Activated T-cell treated with anti-CD3 and anti-CD28 coated beads, Interleukin-2, amount 50 U/mL, for 1 hour (primary cell): Measurements from ENCODE around the gene JSRP1.

Experiments used
- DNase-seq: peaks from one replicate; pipeline ENCODE4 v3.0.0-alpha.2; 2020

The JSRP1 gene

DNA sequence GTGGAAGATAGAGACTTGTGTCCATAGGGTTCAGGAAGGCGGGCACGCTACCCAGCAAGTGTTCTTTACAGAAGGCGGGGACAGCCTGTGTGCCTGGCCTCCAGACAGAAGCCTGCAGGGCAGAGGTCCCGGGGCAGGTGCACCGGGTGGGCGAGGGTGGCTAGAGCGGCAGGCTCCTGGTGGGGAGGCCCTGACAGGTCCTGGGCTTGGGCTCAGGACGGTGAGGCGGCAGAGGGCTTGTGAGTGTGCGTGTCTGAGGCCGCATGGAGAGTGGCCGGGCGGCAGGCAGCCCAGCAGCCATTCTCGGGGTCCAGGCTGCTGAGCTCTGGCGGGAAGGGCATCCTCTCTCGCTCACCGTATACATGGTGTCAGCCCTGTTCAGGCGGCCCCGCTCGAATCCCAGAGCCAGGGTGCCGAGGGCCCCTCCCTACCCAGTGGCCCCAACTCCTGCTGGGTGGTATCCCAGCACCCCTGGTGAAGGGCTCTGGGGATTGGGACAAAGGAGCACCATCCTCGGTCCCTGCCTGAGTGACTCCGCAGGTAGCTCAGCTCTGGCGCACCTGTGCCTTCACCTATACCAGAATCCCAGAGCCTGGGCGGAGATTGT lies 10.1 kb downstream of the JSRP1 start:
- no peak for DNase-seq

DNA sequence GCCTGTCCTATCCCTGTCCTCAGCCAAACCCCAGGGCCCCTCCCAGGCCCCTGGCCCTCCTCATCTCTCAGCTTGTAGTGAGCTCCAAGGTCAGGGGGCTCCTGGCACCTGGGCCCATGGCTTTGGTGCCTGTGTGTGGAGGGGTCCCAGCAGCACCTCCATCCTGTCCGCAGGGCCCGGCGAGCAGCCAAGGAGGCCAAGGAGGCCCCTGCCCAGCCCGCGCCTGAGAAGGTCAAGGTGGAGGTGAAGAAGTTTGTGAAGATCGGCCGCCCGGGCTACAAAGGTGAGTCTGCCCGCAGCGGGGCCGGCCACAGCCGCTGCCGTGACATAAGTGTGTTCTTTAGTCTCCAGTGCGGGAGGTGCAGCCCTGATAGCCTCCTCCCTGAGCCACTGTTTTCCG lies 10.9 kb downstream of the JSRP1 start:
- no peak for DNase-seq

DNA sequence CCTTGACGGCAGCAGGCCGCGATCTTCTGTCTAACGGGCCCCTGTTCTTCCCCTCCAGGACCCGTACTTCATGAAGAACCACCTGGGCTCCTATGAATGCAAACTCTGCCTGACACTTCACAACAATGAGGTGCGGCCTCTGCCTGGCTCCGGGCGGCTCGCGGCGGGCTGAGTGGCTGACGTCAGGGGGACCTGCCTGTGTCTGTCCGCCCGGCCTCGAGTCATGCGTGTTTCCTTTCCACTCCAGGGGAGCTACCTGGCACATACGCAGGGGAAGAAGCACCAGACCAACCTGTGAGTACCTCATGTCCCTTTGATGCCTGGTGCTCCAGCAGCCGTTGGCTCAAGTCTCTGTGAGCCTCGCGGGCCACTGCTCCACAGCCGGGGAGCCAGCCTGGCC lies 11.7 kb downstream of the JSRP1 start:
- no peak for DNase-seq

DNA sequence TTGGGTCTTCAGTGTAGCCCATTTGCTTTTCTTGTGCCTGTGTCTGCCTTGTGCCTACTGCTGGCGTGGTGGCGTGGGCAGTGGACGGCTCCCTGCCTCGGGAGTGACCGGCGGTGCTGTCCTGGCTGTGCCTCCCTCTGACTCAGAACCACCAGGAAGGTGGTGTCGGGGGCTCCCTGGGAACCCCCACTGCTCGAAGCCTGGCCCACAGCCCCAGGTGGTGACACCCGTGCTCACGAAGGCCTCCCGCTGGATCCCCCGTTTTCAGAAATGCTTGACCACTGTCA lies 12.1 kb downstream of the JSRP1 start:
- DNase-seq: no peak

DNA sequence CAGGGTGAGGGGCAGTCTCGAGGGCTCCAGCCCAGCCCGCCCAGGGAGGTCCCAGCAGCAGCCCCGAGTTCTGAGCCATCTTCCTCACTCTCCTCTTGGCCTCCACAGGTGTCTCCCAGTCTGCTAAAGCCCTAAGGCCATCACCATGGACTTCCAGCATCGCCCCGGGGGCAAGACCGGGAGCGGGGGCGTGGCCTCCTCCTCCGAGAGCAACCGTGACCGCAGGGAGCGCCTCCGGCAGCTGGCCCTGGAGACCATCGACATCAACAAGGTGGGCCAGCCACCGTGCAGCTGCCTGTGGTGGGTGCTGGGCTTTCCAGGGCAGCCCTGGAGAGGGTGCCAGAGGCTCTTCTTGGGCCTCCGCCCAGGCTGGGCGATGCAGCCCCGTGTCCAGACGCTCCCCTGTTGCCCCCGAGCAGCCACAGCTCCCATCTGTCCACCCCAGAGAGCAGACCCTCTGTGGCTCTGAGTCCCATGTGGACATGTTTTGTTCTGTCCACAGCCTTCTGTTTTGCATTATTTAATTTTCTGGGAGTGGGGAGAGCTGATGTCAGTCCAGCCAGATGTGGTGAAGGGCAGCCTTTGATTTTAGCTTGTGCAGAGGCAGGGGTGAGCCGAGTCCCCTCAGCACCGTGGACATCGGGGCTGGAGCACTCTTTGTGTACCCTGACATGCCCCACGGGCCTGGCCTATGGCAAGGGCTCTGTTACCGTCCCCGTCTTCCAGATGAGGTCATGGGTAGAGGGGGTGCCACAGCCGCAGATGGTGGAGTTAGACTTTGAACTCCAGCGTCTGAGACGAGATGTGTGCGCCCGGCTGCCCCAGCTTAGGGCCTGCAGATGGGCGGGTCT lies 12.7 kb downstream of the JSRP1 start:
- no peak for DNase-seq

DNA sequence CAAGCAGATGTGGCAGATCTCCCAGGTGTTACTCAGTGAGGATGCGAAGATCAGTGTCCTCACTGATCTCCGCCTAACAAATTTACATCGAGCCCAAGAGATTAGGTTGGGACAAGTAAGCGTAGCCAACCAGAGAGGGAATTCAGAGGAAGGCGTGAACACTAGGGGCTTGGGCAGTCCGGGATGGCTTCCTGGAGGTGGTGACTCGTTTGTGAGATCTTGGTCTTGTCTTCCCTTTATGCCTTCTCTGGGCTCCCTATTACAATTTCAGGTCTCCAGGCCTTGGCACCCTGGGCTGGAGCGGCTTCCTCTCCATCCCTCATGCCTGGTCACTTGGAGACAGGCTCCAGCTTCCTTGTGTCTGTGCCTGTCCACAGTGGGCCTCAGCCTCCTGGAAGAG lies 13.4 kb downstream of the JSRP1 start:
- DNase-seq: no peak

DNA sequence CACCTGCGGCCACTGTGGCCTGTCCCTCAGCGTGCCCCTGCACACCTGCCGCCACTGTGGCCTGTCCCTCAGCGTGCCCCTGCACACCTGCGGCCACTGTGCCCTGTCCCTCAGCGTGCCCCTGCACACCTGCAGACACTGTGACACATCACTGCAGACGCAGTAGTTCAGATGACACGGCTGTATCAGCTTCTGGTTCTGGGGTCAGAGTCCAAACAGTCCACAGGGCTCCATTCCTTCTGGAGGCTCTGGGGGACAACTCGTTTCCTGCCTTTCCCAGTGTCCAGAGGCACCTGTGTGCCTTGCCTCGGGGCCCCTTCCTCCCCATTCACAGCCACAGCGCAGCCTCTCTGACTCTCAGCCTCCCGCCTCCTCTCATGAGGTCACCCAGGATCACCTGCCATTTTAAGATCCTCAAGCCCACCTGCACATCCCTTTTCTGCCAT lies 14.1 kb downstream of the JSRP1 start:
- DNase-seq: no peak

DNA sequence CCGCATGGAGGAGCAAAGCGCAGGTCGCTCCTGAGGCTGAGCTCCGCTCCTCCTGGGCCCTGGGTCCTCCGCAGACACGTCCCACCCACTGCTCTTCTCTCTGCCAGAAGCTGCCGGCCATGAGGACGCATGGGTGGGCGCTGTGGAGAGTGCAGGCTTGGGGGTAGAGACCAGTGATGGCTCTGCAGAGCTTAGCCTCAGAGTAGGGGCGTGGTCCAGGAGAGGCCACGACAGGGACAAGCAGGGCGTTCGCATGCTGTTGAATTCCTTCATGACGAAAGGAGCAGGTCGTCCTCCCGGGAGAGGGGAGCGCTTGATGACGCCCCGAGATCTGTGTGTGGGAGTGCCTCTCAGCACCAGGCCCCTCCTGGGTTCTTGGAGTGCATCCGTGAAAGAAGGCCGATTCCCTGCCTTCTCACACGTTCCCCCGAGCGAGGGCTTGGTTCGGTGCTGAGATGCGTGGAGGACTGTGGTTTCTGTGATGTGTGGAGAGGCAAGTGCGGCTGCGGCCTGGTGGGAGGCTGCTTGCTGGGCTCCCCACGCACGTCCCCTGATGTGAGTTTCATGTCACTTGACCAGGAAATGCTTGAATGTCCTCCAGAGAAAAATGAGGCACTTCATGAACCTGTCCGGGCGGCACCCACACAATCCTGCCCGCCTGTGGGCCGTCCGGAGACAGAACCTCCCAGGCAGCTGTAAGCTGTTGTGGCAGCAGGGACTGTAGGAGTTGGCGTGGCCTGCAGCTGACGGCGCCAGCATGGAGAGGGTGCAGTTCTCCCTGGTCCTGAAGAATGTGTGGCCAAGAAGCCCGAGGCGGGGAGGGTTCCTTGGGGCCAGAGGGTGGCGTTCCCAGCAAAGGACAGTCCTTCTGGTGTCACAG lies 15.1 kb downstream of the JSRP1 start:
- DNase-seq: no peak

DNA sequence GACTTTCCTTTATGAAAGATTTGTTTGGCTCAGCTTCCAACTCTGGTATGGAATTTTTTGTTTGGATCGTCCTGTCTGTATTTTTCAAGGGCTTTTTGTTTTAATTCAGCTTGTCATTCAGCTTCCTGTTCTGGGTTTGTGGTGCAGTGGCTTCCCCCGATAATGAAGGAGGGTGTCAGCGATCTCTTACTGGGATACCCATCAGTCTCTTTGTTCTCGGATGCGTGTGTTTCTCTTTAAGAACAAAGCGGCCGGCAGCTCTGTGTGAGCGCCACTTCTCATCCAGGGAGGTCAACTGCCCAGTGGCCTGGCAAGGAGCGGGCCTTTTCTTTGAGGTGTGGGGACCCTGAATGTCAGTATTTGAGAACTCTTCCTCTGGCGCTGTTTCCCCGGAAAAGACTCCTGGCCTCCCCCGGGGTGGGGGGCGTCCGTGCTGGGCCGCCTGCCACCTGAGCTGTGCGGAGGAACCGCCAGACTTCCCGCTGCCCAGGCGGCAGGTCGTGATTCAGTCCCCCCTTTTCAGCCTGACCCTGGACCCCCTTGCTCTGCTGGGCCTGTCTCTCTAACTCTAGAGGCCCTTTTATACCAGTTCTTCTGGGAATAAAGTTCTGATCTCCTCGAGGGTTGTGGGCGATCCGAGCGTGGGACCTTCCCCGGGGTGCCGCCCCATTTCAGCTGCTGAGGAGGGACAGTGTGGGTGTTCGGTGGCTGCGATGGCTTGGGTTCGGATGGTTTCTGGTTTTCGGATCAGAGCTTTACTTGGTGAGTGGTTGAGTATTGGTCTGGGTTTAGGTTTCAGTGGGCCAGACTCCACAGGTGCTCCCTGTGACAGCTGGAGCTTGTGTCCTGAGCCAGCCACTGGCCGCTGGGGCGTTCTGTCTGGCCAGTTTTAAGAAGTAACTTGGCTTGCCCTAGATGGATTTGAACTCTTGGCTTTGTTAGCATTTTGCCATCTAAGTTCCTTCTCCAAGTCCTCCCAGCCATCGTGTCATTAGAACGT lies 16.1 kb downstream of the JSRP1 start:
- DNase-seq: peak; percentile 43

DNA sequence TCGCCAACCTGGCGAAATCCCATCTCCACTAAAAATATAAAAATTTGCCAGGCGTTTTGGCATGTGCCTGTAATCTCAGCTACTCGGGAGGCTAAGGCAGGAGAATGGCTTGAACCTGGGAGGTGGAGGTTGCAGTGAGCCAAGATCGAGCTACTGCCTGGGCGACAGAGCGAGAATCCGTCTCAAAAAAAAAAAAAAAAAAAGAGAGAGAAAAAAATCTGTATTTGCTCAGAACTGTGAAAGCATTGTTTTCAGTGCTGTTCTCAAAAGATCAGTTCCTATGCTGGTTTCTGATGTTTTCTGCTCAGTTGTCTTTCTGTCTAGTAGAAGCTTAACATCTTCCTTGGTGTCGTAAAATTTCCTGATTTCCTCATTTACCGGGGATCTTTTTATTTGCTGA lies 17.0 kb downstream of the JSRP1 start:
- DNase-seq: no peak

DNA sequence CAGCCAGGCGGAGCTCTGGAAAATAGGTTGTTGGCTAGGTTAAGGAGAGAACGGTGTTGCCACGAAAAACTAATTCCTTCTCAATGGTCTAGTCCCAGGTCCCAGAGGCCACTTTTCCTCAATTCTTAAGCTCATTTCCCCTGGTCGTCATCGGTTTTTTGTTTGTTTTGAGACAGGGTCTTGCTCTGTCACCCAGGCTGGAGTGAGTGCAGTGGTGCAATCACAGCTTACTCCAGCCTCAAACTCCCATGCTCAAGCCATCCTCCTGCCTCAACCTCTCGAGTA lies 18.4 kb downstream of the JSRP1 start:
- DNase-seq: no peak

DNA sequence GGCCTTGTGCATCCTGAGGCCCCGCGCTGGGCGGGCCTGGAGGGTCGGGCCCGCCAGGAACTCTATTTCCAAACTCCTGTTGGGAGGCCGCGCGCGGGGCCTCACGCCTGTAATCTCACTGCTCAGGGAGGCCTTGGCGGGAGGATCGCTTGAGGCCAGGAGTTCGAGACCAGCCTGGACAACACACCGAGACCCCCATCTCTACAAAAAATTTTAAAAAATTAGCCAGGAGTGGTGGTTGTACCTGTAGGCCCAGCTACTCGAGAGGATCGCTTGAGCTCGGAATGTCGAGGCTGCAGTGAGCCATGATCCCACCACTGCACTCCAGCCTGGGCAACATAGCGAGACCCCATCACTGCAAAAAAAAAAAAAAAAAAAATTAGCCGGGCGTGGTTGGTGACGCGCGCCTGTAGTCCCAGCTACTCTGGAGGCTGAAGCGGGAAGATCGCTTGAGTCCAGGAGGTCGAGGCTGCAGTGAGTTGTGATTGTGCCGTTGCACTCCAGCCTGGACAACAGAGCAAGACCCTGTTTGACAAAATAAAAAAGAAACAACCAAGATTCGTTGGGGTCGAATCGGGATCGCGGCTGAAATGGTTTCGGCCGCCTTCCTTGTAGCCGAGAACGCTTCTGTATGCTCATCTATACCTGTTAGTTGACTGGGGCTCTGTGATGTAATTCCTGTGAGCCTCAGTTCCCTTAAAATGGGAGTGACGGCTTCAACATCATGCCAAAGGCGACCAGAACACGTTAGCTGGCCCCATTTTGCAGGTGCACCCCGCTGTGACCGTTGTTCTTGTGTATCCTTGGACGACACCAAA lies 19.0 kb downstream of the JSRP1 start:
- DNase-seq: no peak

DNA sequence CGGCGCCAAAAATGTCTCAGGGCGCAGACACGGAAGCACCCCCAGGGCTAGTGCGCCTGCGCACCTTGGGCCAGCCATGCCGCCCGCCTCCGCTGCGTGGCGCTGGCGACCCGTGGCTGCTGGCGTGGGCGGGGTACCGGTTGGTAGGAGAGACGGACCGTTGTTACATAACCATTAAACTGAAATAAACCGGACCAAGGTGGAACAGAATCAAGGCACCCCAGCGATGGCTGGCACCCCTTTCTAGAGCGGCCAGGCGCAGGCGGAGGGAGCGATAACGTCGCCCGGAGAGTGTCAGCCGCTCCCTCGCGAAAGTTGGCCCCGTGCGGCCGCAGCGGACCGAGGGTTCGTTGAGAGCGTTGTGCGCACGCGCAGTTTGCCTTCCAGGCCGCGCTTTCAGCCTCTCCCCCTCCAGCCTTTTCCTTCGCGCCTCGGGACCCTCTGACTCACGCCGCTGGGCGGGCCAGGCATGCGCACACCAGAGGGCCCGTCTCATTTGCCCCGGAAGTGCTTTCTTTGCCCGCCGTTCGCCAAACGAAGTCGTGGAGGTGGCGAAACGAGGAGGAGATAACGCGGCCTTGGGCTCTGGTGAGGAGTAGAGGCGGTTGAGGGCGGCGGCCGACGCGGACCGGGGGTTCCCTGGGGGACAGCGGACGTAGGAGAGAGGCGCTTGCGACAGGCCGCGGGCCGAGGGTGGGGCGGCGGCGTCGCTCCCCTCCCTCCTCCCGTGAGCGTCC lies 19.7 kb downstream of the JSRP1 start, which contains the start of the genes PLEKHJ1 and SF3A2:
Gene PLEKHJ1, minus strand, starts transcription at position 16 of the 737 bp plus-strand sequence. CDS start 81 bp downstream, outside the sequence.
Gene SF3A2, plus strand, starts transcription at position 511 of the 737 bp plus-strand sequence. CDS start 6,595 bp downstream, outside the sequence.
- peak; percentile 100 for DNase-seq

DNA sequence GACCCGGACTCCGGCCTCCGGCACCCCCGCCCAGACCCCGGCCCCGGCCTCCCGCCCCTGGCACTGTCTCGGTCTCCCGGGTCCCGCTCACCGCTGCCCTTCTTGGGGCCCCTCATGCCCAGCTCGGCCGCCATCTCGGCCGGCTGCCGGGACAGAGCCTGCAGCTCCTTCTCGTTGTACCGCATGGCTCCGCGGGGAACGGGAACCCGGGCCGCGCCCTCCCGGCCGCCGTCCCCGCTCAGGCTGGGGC lies 20.2 kb downstream of the JSRP1 start:
- DNase-seq: no peak

DNA sequence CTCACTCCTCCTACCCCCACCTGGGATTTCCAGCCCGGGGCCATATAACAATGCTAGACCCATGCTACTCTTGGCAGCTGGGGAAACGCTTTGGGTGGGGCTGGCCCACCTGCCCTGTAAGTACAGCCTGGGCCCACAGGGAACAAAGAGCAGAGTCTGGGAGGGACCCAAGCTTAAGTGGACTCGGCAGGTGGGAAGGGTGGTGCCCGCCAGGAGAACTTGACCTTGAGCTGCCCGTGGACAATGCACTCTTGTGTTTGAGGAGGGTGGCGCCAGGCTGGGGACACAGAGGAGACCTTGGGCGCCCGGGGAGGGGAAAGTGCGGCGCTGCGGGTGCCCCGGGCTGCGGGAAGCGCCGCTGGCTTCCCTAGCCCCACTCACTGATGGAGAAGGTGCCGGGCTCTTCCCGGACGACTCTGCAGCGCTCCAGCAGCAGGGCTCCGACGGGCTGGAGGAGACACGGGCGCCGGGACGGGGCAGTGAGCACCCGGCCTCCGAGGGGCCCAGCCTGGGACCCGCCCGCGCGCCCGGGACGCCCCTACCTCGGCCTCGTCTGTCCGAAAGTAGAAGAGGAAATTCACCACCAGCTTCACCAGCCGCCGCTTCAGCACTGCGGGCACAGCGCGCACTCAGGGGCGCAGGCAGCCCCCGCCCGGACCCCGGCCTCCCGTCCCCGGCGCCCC lies 20.7 kb downstream of the JSRP1 start:
- DNase-seq: no peak

DNA sequence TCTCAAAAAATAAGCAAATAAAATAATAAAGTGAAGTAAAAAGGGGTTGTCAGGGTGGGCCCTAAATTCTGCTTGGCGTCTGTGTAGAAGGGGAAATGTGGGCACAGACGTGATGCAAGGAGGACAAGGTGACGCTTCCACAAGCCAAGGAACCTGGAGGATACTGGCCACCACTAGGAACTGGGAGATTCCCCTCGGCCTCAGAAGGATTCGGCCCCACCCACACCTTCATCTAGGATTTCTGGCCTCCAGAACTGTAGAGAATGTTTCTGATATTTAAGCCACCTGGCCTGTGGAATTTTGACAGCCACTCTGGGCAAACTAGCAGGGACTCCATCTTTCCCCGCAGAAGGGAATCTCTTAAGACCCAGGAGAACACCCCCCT lies 21.2 kb downstream of the JSRP1 start:
- no peak for DNase-seq

DNA sequence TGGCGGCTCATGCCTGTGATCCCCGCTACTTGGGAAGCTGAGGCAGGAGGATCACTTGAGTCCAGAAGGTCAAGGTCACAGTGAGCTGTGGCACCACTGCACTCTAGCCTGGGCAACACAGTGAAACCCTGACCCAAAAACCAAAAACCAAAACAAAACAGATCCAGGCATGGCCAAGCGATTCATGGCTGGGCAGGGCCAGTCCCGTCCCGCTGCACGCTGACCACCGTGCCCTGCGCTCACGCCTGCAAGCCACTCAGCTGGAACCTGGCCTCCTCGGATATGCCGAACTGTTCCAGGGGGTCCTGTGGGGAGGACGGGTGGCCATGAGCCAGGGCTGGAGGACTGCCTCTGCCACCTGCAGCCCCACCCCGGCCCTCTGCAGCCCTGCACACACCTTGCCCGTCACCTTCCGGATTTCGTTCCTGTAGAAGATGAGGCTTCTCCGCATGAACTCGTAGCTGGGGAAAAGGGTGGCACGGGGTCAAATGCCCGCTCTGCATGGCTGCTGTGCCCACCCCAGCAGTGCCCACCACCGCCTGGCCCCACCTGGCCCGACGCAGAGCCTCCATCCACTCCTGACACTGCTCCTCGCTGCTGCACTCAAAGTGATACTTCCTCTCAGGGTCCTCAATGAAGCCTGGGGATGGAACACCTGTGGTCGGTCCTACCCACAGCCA lies 22.5 kb downstream of the JSRP1 start:
- no peak for DNase-seq

DNA sequence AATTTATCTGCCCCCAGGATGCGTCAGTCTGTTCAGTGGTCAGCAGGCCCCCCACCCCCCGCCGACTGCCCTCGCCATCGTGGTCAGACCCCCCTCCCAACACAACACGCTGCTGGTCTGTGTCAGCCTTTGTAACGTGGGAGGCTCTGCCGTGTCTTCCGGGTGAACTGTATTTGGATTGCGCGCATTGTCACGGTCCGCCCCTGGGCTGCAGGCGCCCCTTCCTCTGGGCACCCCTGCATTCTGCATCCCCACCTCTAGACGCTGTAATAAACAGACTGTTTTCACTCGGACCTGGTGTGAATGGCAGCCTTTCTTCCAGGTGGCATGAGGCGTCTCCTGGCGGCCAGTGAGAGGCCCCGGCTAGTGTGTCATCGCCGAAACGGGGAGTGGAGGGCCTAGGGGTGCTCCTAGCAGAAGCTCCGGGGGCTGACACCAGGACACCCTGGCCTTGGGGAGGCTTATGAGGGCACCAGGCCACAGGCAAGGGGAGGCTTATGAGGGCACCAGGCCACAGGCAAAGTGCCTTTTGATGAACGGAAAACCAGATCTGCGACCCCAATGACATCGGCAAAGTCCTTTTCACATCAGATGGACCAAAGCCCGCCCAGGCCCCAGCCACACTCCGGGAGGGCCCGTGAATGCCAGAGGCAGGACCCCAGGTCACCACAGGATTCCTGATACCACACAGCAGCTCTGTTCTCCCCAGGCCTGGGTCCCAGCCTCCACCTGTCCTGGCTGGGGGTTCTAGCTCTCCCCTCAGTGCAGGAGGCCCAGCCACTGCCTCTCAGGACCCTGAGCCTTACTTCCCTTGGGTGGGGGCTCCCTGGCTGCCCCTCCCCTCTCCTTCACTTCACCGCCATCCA lies 23.7 kb downstream of the JSRP1 start:
- DNase-seq: no peak

DNA sequence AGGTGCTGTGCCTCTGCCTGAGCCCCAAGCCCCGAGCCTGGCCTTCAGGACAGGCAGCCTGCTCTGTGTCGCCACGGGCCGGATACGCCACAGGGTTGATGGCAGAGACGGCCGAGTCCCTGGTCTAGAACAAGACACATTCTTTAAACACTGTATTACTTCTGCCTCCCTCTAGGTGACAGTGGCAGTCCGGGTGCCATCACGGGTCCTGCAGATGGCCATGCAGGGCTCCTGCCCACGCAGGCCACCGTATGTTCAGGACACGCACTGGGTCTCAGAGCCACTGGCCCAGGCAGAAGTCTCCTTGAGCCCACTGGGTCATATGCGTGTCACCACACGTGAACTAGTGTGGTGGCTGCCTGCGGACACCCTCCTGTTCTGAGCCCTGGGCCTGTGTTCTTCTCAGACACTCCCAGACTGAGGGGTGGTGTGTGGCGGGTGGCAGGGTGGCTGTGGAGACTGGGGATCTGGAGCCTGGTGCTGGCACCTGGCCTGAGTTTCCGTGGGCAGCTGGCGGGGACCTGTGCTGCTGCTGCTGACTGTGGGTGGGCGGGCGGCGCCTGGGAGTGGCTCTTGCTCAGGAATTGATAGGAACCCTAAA lies 24.5 kb downstream of the JSRP1 start:
- DNase-seq: no peak
